Fibroblast of pulmonary artery (primary cell): Measurements from ENCODE around the gene PATE1.
A peak's percentile ranks its signal among the peaks of the same experiment; 100 is the strongest.

ENCODE experiments used
- DNase-seq: peaks from one replicate; pipeline ENCODE4 v3.0.0-alpha.2; 2010; ENCODE audit warnings: low read depth
- H3K4me3 ChIP-seq: replicated peaks from 2 replicates; pipeline ENCODE4 v1.5.1; 2011; ENCODE audit warnings: low read depth, mild to moderate bottlenecking, control low read depth, low read length, moderate library complexity
- CTCF ChIP-seq: IDR thresholded peaks from 2 replicates; pipeline ENCODE4 v1.5.1; 2011; ENCODE audit warnings: mild to moderate bottlenecking, control low read depth, low read length, inconsistent platforms; ENCODE audit errors: missing control alignments

The PATE1 gene

GRCh38 chr11:125768336-125769046 is 22.4 kb downstream of the PATE1 start:
- TF ChIP-seq CTCF: no peak
- no peak for DNase-seq

DNA sequence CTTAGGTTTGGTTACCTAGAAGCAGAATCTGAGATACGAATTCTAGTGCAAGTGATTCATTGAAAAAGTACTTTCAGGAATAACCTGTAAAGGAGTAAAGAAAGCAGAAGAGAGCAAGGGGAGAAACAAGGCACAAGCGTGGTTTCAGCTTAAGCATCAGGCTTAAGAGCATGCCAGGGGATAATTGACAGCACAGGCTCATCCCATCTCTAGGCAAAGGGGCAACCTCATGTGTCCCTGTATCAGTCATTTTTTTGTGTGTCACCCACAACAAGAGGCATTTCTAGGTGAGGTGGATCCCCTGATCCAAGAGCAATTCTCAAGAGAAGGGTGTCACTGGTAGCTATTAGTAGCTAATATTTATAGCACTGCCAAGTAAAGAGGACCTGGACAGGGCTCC is 24.5 kb downstream of the PATE1 start:
- no peak for DNase-seq
- no peak overlapping the region for H3K4me3 ChIP-seq
- no peak for TF ChIP-seq CTCF

More at GRCh38 chr11:125768336-125769046, 22.4 kb downstream of the PATE1 start:
- H3K4me3 ChIP-seq: no peak overlapping the region

DNA sequence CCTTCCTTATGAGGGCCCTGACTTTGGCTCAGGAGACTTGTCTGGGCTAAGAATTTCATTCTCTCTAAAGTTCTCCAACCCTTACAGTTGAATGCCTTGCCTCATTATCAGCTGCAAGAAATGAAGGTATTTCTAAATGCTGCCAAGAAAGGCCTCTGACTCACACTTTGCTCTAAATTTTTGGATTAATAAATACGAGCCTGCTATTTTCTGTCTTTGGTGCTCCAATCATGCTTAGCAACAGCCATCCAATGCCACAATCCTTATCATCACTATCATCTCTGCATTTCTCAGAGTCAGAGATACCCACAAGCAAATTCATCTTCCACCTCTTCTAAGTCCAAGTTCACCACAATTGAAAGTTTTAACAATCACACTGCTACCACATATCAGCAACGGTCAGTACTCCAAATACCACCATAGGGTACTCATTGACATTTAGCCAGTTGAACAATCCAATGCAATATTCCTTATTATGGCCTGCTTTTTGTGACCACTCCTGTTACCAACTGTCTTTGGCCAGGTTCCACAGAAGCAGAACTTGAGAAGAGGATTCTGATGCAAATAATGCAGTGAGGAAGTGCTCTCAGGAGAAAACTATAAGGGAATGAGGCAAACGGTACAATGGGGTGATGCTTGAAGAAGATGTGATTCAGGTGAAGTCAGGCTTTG is 26.9 kb downstream of the PATE1 start:
- no peak overlapping the region for H3K4me3 ChIP-seq
- peak; percentile 83 for DNase-seq
- TF ChIP-seq CTCF: no peak

GRCh38 chr11:125773516-125773915 is 27.4 kb downstream of the PATE1 start:
- DNase-seq: peak; percentile 52
- no peak for TF ChIP-seq CTCF
- H3K4me3 ChIP-seq: no peak overlapping the region

- H3K4me3 ChIP-seq: no peak overlapping the region
- no peak for TF ChIP-seq CTCF
- peak; percentile 64 for DNase-seq
Observed at GRCh38 chr11:125777309-125777708, 31.2 kb downstream of the PATE1 start.

- H3K4me3 ChIP-seq: no peak within 1 kb of the TSS
- TF ChIP-seq CTCF: no peak
- DNase-seq: no peak
Observed at GRCh38 chr11:125778728-125779127, 32.6 kb downstream of the PATE1 start, which contains the start of gene PATE2. Gene PATE2 (minus strand): TSS chr11:125778828. CDS start chr11:125778773, 55 bp downstream.
